Measurements from ENCODE around the gene SSBP2. TPM values are rescaled to one million over a fixed set of nuclear protein-coding genes. Genes with fewer than 3 reads are reported as not detected.

The SSBP2 gene
- total and polyA plus RNA-seq, 2 donors from 2014 or later, result 17.0 to 57.1 TPM

DNA sequence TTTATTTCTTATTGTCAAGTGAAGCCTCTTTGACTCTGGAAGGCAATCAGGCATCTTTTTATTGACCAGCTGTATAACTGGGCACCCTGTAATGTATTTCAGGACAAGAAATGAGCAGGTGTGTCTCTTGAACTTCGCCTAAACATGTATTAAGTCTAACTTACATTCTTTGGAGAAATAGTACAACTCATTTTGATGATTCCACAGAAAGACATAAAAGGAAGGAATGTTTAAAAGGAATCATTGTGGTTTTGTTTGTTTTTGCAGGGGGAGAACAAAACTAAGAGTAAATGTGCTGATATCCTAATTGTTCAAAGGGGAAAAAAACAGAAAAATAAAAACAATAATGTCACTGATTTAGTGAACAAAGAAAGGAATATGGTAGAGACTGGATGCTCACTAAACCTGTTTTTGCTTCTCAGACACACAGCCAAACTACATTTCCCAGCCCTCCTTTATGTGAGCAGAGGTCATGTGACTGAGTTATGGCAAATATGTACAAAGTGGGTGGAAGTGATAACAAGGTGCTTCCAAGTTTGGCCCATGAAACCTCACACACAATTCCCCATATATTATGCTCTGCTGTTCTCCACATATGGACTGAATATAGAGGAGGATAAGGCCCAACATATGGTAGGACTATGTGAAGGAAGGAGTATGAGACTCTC lies 206.4 kb downstream of the SSBP2 start:
- Histone ChIP-seq H3K27ac (ENCODE audit: low read depth in 2 of 2, low read length in 2 of 2) (no peak overlapping the region), H3K27me3 (ENCODE audit: control insufficient read depth, insufficient read depth, low read length) (no peaks in the 10 kb centered on the region), H3K4me1 (ENCODE audit: control insufficient read depth in 2 of 3, insufficient read depth in 2 of 3, low read depth in 1 of 3, low read length in 3 of 3) (no peaks in the 10 kb centered on the region), H3K9me3 (ENCODE audit: control insufficient read depth in 2 of 3, insufficient read depth in 1 of 3, low read length in 3 of 3) (no peaks in the 10 kb centered on the region), H3K9ac (ENCODE audit: low read length in 3 of 3) (no peak overlapping the region), H3K36me3 (ENCODE audit: control insufficient read depth in 2 of 3, insufficient read depth in 3 of 3, low read length in 3 of 3) (no peaks in the 10 kb centered on the region), H3K4me3 (ENCODE audit: low read length in 3 of 3) (no peak overlapping the region)
- FAIRE-seq, result no peak
- TF ChIP-seq, protein P1, sequence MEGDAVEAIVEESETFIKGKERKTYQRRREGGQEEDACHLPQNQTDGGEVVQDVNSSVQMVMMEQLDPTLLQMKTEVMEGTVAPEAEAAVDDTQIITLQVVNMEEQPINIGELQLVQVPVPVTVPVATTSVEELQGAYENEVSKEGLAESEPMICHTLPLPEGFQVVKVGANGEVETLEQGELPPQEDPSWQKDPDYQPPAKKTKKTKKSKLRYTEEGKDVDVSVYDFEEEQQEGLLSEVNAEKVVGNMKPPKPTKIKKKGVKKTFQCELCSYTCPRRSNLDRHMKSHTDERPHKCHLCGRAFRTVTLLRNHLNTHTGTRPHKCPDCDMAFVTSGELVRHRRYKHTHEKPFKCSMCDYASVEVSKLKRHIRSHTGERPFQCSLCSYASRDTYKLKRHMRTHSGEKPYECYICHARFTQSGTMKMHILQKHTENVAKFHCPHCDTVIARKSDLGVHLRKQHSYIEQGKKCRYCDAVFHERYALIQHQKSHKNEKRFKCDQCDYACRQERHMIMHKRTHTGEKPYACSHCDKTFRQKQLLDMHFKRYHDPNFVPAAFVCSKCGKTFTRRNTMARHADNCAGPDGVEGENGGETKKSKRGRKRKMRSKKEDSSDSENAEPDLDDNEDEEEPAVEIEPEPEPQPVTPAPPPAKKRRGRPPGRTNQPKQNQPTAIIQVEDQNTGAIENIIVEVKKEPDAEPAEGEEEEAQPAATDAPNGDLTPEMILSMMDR (IDR thresholded peaks at IDR 0.05; ENCODE audit: borderline replicate concordance, extremely low read depth, insufficient read depth), result no peak
- intact Hi-C loops (cut with DNase I), result no loop called here
- DNase-seq, result no peak

DNA sequence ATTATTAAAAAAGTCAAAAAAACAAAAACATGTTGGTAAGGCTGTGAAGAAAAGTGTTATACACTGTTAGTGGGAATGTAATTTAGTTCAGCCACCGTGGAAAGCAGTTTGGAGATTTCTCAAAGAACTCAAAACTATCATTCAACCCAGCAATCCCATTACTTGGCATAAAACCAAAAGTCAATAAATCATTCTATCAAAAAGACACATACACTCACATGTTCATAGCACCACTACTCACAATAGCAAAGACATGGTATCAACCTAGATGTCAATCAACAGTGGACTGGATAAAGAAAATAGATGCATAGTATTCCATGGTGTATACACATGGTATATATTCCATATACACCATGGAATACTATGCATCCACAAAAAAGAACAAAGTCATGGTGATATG lies 208.7 kb downstream of the SSBP2 start:
- Histone ChIP-seq H3K27ac (ENCODE audit: low read depth in 2 of 2, low read length in 2 of 2) (no peak overlapping the region), H3K9me3 (ENCODE audit: control insufficient read depth in 2 of 3, insufficient read depth in 1 of 3, low read length in 3 of 3) (no peaks in the 10 kb centered on the region), H3K4me3 (ENCODE audit: low read length in 3 of 3) (no peak overlapping the region), H3K4me1 (ENCODE audit: control insufficient read depth in 2 of 3, insufficient read depth in 2 of 3, low read depth in 1 of 3, low read length in 3 of 3) (no peaks in the 10 kb centered on the region), H3K36me3 (ENCODE audit: control insufficient read depth in 2 of 3, insufficient read depth in 3 of 3, low read length in 3 of 3) (no peaks in the 10 kb centered on the region), H3K27me3 (ENCODE audit: control insufficient read depth, insufficient read depth, low read length) (no peaks in the 10 kb centered on the region), H3K9ac (ENCODE audit: low read length in 3 of 3) (no peak overlapping the region)
- TF ChIP-seq, protein P1 (IDR thresholded peaks at IDR 0.05; ENCODE audit: borderline replicate concordance, extremely low read depth, insufficient read depth), result no peak
- no peak for DNase-seq
- intact Hi-C loops (cut with DNase I), result no loop called here
- FAIRE-seq, result no peak

DNA sequence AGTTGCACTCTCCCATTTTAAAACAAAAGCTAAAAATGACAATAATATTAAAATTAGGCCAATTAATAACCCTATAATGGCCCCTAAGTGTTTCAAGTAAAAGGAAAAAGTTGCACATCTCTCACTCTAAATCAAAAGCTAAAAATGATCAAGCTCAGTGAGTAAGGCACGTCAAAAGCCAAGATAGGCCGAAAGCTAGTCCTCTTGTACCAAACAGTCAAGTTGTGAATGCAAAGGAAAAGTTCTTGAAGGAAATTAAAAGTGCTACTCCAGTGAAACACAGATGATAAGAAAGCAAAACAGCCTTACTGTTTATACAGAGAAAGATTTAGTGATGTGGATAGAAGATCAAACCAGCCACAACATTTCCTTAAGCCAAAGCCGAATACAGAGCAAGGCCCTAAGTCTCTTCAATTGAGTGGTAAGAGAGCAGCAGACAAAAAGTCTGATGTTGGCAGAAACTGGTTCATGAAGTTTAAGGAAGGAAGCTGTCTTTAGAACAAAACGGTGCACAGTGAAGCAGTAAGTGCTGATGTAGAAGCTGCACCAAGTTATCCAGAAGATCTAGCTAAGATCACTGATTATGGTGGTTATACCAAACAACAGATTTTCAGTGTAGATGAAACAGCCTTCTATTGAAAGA lies 212.9 kb downstream of the SSBP2 start:
- TF ChIP-seq, protein P1 (IDR thresholded peaks at IDR 0.05; ENCODE audit: borderline replicate concordance, extremely low read depth, insufficient read depth), result no peak
- Histone ChIP-seq H3K27me3 (ENCODE audit: control insufficient read depth, insufficient read depth, low read length) (no peaks in the 10 kb centered on the region), H3K27ac (ENCODE audit: low read depth in 2 of 2, low read length in 2 of 2) (no peak overlapping the region), H3K4me1 (ENCODE audit: control insufficient read depth in 2 of 3, insufficient read depth in 2 of 3, low read depth in 1 of 3, low read length in 3 of 3) (peaks cover 0 to 2% (median 0%) of the 10 kb centered on the region in 3 donors), H3K9ac (ENCODE audit: low read length in 3 of 3) (no peak overlapping the region), H3K9me3 (ENCODE audit: control insufficient read depth in 2 of 3, insufficient read depth in 1 of 3, low read length in 3 of 3) (no peaks in the 10 kb centered on the region), H3K36me3 (ENCODE audit: control insufficient read depth in 2 of 3, insufficient read depth in 3 of 3, low read length in 3 of 3) (no peaks in the 10 kb centered on the region), H3K4me3 (ENCODE audit: low read length in 3 of 3) (no peak overlapping the region)
- DNase-seq (no peak), FAIRE-seq (no peak)
- intact Hi-C loops (cut with DNase I), result no loop called here
